GM23338 (cell line): ENCODE results near the gene ABCA7. TPM values are rescaled to one million over a fixed set of nuclear protein-coding genes. Genes with fewer than 3 reads are reported as not detected.

Experiments used
- ATAC-seq: fragments of 200-7000 bp; cut with Tn5 transposase; 3 replicates; pipeline ENCODE4 v1.9.1; 2020
- DNase-seq: peaks from one replicate; pipeline ENCODE4 v3.0.0-alpha.2; 2015; ENCODE audit warnings: low spot score
- H2AFZ ChIP-seq: fragments of 200-600 bp; sonication (generic); 2 replicates; pipeline ENCODE4 v1.8.0; 2016; ENCODE audit warnings: antibody characterized with exemption, mild to moderate bottlenecking, moderate library complexity
- H3F3A ChIP-seq: fragments of 200-600 bp; sonication (generic); replicated peaks from 2 replicates; pipeline ENCODE4 v1.8.0; 2017; ENCODE audit warnings: antibody characterized with exemption, mixed run types, low read depth
- H3K27ac ChIP-seq: fragments of 200-600 bp; sonication (generic); 2 replicates; pipeline ENCODE4 v1.6.1; 2016; ENCODE audit warnings: low read depth
- H3K27me3 ChIP-seq: fragments of 200-600 bp; sonication (generic); 2 replicates; pipeline ENCODE4 v1.8.0; 2016; ENCODE audit warnings: mild to moderate bottlenecking, mixed run types, moderate library complexity; ENCODE audit not compliant: insufficient read depth
- H3K36me3 ChIP-seq: fragments of 200-600 bp; sonication (generic); 2 replicates; pipeline ENCODE4 v1.8.0; 2016; ENCODE audit warnings: mild to moderate bottlenecking; ENCODE audit not compliant: insufficient read depth
- H3K4me1 ChIP-seq: fragments of 200-600 bp; sonication (generic); 2 replicates; pipeline ENCODE4 v1.8.0; 2016; ENCODE audit warnings: mild to moderate bottlenecking, moderate library complexity; ENCODE audit not compliant: insufficient read depth
- H3K4me2 ChIP-seq: fragments of 200-600 bp; sonication (generic); 2 replicates; pipeline ENCODE4 v1.7.1; 2017; ENCODE audit warnings: mixed run types
- H3K4me3 ChIP-seq: fragments of 200-600 bp; sonication (generic); 2 replicates; pipeline ENCODE4 v1.6.1; 2016; ENCODE audit warnings: mixed run types
- H3K79me2 ChIP-seq: fragments of 200-600 bp; sonication (generic); replicated peaks from 2 replicates; pipeline ENCODE4 v1.8.0; 2017; ENCODE audit warnings: mild to moderate bottlenecking; ENCODE audit not compliant: insufficient read depth
- H3K9me2 ChIP-seq: fragments of 200-600 bp; sonication (generic); 2 replicates; pipeline ENCODE4 v1.8.0; 2017; ENCODE audit not compliant: insufficient read depth
- H4K20me1 ChIP-seq: fragments of 200-600 bp; sonication (generic); replicated peaks from 2 replicates; pipeline ENCODE4 v1.8.0; 2017; ENCODE audit warnings: mild to moderate bottlenecking; ENCODE audit not compliant: insufficient read depth
- H3K27ac Mint-ChIP-seq: 2 replicates; pipeline ENCODE4 v1.8.0; 2020; ENCODE audit warnings: inconsistent platforms, mild to moderate bottlenecking, moderate library complexity, mixed read lengths
- H3K27me3 Mint-ChIP-seq: 3 replicates; pipeline ENCODE4 v1.8.0; 2022; ENCODE audit warnings: low read depth, mild to moderate bottlenecking, moderate library complexity, mixed read lengths, inconsistent platforms; ENCODE audit not compliant: insufficient read depth, poor library complexity
- H3K36me3 Mint-ChIP-seq: 3 replicates; pipeline ENCODE4 v1.8.0; 2021; ENCODE audit warnings: low read depth, mild to moderate bottlenecking, inconsistent platforms, moderate library complexity, mixed read lengths
- H3K4me1 Mint-ChIP-seq: 3 replicates; pipeline ENCODE4 v1.8.0; 2020; ENCODE audit warnings: mild to moderate bottlenecking, inconsistent platforms, mixed read lengths
- H3K4me3 Mint-ChIP-seq: 3 replicates; pipeline ENCODE4 v1.8.0; 2021; ENCODE audit warnings: moderate library complexity, mild to moderate bottlenecking, inconsistent platforms, mixed read lengths
- H3K9me3 Mint-ChIP-seq: 3 replicates; pipeline ENCODE4 v1.8.0; 2020; ENCODE audit warnings: moderate library complexity, mild to moderate bottlenecking, inconsistent platforms, mixed read lengths
- CREB1 ChIP-seq: fragments of 250-450 bp; sonication (Bioruptor Pico); IDR thresholded peaks from 2 replicates; pipeline ENCODE4 v1.5.0; 2020; ENCODE audit warnings: low read depth, mild to moderate bottlenecking, moderate library complexity
- CTCF ChIP-seq, 2 experiments: fragments of 200-600 bp in 1 of 2; sonication (generic) in 1 of 2; conservative IDR thresholded peaks; 2 replicates each; pipeline versions ENCODE4 v1.5.1 to v1.6.1; 2016 to 2017; ENCODE audit warnings: antibody characterized with exemption in 2 of 2, low read depth in 2 of 2, mild to moderate bottlenecking in 2 of 2, moderate library complexity in 1 of 2
- ETS1 ChIP-seq: IDR thresholded peaks from 2 replicates; pipeline ENCODE4 v1.6.1; 2016; ENCODE audit warnings: antibody characterized with exemption
- EZH2phosphoT487 ChIP-seq: fragments of 200-600 bp; sonication (generic); IDR thresholded peaks from one replicate; pipeline ENCODE4 v1.8.1; 2018; ENCODE audit warnings: antibody characterized with exemption; ENCODE audit not compliant: unreplicated experiment
- NANOG ChIP-seq: IDR thresholded peaks from 2 replicates; pipeline ENCODE4 v1.6.1; 2016; ENCODE audit warnings: antibody characterized with exemption, borderline replicate concordance
- POLR2AphosphoS5 ChIP-seq: IDR thresholded peaks from 2 replicates; pipeline ENCODE4 v1.6.1; 2016; ENCODE audit warnings: antibody characterized with exemption, low read depth
- STAT1 ChIP-seq: IDR thresholded peaks from one replicate; pipeline ENCODE4 v1.6.1; 2016; ENCODE audit warnings: antibody characterized with exemption; ENCODE audit not compliant: unreplicated experiment
- ZNF114 ChIP-seq: fragments of 250-450 bp; sonication (Bioruptor Pico); IDR thresholded peaks from 2 replicates; pipeline ENCODE4 v1.5.0; 2020; ENCODE audit warnings: mild to moderate bottlenecking, moderate library complexity
- ZNF331 ChIP-seq: fragments of 250-450 bp; sonication (Bioruptor Pico); IDR thresholded peaks from 2 replicates; pipeline ENCODE4 v1.5.0; 2020; ENCODE audit warnings: low read depth, mild to moderate bottlenecking, moderate library complexity
- polyA plus RNA-seq: library from polyadenylated mRNA; unstranded; fragments of >200 nt; fragmentation: Nextera tagmentation; extraction: Ambion mirVana; gene quantifications from 2 replicates; pipeline ENCODE4 v1.2.1, GENCODE V29; 2016
- total RNA-seq: library from RNA; depleted of rRNA; stranded (reverse); fragments of >200 nt; shearing (Covaris generic); gene quantifications from 2 replicates; pipeline ENCODE4 v1.2.3, GENCODE V29; 2014
- TF ChIP-seq, protein P1 (sequence below): IDR thresholded peaks from one replicate; pipeline ENCODE4 v1.6.1; 2018; ENCODE audit warnings: antibody characterized with exemption; ENCODE audit not compliant: unreplicated experiment

ABCA7 gene
- total and polyA plus RNA-seq, 2 experiments from 2014 or later = 22.2 to 27.4 TPM

DNA sequence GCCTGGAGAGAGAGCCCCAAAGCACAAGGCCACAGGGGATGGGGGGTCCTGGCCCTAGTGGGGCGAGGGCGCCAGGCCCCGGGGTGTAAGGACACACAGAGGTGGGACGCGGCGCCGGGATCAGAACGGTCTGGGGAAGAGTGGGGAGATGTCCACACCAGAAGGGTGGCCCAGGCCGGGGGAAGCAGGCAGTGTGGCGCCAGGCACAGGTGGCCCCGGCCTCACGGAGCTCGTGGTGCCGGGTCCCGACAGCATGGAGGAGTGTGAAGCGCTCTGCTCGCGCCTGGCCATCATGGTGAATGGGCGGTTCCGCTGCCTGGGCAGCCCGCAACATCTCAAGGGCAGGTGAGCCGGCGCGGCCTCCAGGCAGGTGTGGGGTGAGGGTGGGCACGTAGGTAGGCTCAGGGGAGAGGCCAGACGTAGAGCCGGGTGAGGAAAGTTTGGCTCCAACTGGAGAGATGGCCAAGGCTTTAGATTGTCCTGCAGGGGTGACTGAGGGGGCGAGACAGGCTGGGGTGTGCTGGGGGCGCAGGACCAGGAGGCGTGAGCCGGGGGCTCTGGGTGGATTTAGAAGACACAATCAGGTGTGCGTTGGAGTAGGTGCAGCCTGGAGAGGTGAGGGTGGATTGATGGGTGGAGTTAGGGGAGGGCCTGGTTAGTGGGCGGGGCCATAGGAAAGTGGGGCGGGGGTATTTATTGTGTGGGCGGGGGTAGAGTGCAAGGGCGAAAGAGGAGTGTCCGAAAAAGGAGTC lies 24.2 kb downstream of the ABCA7 start:
- Histone ChIP-seq H3K79me2 (no peaks in the 10 kb centered on the region), H2AFZ (no peak overlapping the region; the same call in 1 of the 2 replicates), H3K9me2 (no peaks in the 10 kb centered on the region), H3K36me3 (no peaks in the 10 kb centered on the region), H3K27ac (no peak overlapping the region; the same call in 1 of the 2 replicates), H3K4me1 (peaks cover 8% of the 10 kb centered on the region; the same call in 1 of the 2 replicates), H3K4me3 (peak overlapping the region; percentile 60), H3K4me2 (peak overlapping the region; percentile 85), H3F3A (peaks cover 18% of the 10 kb centered on the region), H3K27me3 (peaks cover 14% of the 10 kb centered on the region), H4K20me1 (no peaks in the 10 kb centered on the region)
- H3K36me3 Mint-ChIP-seq = peaks cover 5% of the 10 kb centered on the region; the same call in 2 of the 3 replicates
- ATAC-seq = peak; percentile 46
- DNase-seq = peak; percentile 82
- peaks cover 24% of the 10 kb centered on the region for H3K27me3 Mint-ChIP-seq
- no peak overlapping the region for H3K27ac Mint-ChIP-seq
- peaks cover 13% of the 10 kb centered on the region; the same call in 2 of the 3 replicates for H3K9me3 Mint-ChIP-seq
- TF ChIP-seq ZNF114 (CRISPR knock-in tag) = no peak
- no peak for TF ChIP-seq ZNF331 (CRISPR knock-in tag)
- TF ChIP-seq EZH2phosphoT487 = no peak
- TF ChIP-seq NANOG = no peak
- peaks cover 21% of the 10 kb centered on the region for H3K4me1 Mint-ChIP-seq
- peak overlapping the region; percentile 66 for H3K4me3 Mint-ChIP-seq

GRCh38 chr19:1064661-1065605 lies 25.0 kb downstream of the ABCA7 start:
- peaks cover 14% of the 10 kb centered on the region for H3K27me3 ChIP-seq
- H3K27me3 Mint-ChIP-seq = peaks cover 24% of the 10 kb centered on the region
- H3K4me2 ChIP-seq = peak overlapping the region; percentile 85
- peak overlapping the region; percentile 89 for H2AFZ ChIP-seq
- no peaks in the 10 kb centered on the region for H3K9me2 ChIP-seq
- peaks cover 18% of the 10 kb centered on the region for H3F3A ChIP-seq
- H3K4me3 Mint-ChIP-seq = peak overlapping the region; percentile 66
- no peaks in the 10 kb centered on the region for H3K36me3 ChIP-seq
- no peaks in the 10 kb centered on the region for H4K20me1 ChIP-seq
- peak; percentile 67 for ATAC-seq
- H3K79me2 ChIP-seq = no peaks in the 10 kb centered on the region
- TF ChIP-seq ZNF114 (CRISPR knock-in tag) (no peak), EZH2phosphoT487 (no peak), NANOG (no peak), CTCF (conservative IDR thresholded peaks at IDR 0.05; ENCODE audit: low read depth in 2 of 2) (peak; percentile 62 to 73), CREB1 (CRISPR knock-in tag) (peak; percentile 21; the same call in 1 of the 2 replicates), POLR2AphosphoS5 (no peak), STAT1 (no peak), ETS1 (no peak)
- TF ChIP-seq, protein P1, sequence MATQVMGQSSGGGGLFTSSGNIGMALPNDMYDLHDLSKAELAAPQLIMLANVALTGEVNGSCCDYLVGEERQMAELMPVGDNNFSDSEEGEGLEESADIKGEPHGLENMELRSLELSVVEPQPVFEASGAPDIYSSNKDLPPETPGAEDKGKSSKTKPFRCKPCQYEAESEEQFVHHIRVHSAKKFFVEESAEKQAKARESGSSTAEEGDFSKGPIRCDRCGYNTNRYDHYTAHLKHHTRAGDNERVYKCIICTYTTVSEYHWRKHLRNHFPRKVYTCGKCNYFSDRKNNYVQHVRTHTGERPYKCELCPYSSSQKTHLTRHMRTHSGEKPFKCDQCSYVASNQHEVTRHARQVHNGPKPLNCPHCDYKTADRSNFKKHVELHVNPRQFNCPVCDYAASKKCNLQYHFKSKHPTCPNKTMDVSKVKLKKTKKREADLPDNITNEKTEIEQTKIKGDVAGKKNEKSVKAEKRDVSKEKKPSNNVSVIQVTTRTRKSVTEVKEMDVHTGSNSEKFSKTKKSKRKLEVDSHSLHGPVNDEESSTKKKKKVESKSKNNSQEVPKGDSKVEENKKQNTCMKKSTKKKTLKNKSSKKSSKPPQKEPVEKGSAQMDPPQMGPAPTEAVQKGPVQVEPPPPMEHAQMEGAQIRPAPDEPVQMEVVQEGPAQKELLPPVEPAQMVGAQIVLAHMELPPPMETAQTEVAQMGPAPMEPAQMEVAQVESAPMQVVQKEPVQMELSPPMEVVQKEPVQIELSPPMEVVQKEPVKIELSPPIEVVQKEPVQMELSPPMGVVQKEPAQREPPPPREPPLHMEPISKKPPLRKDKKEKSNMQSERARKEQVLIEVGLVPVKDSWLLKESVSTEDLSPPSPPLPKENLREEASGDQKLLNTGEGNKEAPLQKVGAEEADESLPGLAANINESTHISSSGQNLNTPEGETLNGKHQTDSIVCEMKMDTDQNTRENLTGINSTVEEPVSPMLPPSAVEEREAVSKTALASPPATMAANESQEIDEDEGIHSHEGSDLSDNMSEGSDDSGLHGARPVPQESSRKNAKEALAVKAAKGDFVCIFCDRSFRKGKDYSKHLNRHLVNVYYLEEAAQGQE = no peak
- peaks cover 7% of the 10 kb centered on the region; the same call in 2 of the 3 replicates for H3K9me3 Mint-ChIP-seq
- H3K36me3 Mint-ChIP-seq = no peaks in the 10 kb centered on the region
- H3K4me3 ChIP-seq = peak overlapping the region; percentile 60
- H3K4me1 ChIP-seq = peaks cover 8% of the 10 kb centered on the region; the same call in 1 of the 2 replicates
- H3K4me1 Mint-ChIP-seq = peaks cover 21% of the 10 kb centered on the region
- DNase-seq = peak; percentile 90
- no peak overlapping the region for H3K27ac Mint-ChIP-seq
- no peak overlapping the region for H3K27ac ChIP-seq
